ENCODE results near the gene TFDP1.

TFDP1 gene

DNA sequence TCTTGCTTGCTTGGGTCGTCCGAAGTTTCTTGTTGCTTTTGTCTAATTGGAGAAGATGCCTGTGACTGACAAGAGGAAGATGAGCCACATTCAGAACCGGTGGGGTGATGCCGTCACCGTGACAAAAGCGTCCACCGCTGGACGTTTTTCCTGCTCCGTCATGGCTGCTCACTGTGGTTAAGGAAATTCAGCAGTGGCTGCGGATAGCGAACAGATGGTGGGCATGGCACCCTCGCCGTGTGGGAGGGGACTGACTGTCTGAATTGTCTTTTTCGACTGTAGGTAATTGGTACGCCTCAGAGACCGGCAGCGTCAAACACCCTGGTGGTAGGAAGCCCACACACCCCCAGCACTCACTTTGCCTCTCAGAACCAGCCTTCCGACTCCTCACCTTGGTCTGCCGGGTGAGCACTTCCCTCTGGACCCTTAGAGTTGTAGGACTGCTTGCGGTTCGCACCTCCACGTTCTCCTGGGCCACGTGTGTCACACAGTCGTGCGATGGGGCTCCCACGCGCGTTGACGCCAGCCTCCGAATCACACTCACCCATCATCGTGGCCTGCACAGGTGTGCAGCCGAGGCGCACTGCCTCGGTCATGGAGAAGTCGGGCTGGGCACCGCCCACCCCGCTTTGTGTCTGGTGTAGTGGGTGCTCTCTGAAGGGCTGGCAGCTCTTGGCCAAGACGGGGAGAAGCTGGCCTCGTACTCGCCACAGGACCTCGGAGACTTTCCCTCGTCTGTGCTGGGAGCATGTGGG, 47.0 kb downstream of the TFDP1 start:
- in situ Hi-C loops (cut with MboI; ENCODE audit: low sequenced_read_pairs, unreplicated experiment): no loop called here
- TF ChIP-seq, protein P1, sequence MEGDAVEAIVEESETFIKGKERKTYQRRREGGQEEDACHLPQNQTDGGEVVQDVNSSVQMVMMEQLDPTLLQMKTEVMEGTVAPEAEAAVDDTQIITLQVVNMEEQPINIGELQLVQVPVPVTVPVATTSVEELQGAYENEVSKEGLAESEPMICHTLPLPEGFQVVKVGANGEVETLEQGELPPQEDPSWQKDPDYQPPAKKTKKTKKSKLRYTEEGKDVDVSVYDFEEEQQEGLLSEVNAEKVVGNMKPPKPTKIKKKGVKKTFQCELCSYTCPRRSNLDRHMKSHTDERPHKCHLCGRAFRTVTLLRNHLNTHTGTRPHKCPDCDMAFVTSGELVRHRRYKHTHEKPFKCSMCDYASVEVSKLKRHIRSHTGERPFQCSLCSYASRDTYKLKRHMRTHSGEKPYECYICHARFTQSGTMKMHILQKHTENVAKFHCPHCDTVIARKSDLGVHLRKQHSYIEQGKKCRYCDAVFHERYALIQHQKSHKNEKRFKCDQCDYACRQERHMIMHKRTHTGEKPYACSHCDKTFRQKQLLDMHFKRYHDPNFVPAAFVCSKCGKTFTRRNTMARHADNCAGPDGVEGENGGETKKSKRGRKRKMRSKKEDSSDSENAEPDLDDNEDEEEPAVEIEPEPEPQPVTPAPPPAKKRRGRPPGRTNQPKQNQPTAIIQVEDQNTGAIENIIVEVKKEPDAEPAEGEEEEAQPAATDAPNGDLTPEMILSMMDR (IDR thresholded peaks at IDR 0.05; ENCODE audit: borderline replicate concordance, control extremely low read depth, extremely low read depth, insufficient read depth, missing control alignments): no peak
- no peak for DNase-seq (ENCODE audit: low spot score)

DNA sequence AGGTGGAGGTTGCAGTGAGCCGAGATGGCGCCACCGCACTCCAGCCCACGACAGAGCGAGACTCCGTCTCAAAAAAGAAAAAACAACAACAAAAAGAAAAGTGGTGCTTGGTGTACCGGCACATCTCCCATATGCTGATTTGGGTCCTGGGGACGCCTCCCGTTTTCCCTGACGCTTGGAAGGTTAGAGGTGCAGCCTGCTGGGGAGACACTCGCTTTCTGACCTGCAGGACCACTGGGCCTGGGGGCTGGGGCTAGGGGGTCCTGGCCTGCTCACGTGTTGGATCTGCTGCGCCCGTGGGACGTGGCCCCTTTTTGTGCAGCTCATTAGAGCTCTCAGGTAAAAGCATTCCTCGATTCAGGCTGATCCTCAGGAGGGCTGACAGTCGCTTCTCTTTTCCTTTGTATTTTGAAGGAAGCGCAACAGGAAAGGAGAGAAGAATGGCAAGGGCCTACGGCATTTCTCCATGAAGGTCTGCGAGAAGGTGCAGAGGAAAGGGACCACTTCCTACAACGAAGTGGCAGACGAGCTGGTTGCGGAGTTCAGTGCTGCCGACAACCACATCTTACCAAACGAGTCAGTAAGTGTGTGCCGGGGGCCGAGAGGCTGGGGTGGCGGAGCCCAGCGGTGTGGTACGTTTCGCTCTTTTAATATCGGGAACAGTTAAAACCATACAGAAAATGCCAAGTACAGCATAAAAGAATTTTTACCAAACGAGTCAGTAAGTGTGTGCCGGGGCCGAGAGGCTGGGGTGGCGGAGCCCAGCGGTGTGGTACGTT, 48.3 kb downstream of the TFDP1 start:
- in situ Hi-C loops (cut with MboI; ENCODE audit: low sequenced_read_pairs, unreplicated experiment): no loop called here
- TF ChIP-seq, protein P1 (IDR thresholded peaks at IDR 0.05; ENCODE audit: borderline replicate concordance, control extremely low read depth, extremely low read depth, insufficient read depth, missing control alignments): no peak
- DNase-seq (ENCODE audit: low spot score): no peak

DNA sequence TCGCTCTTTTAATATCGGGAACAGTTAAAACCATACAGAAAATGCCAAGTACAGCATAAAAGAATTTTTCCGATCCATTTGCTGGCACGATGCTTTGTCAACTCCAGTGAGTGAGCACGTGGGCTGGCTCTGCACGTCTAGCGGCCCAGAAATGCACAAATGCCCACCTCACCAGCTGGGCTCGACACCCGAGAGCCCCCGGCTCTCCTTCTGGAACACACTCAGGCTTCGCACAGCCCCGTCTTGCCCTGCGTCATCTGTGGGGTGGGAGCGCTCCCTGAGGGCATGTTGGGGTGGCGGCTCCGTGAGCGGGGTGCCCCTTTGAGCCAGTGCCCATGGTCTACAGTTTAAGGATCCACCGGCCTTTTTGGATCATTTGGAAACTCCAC, 48.9 kb downstream of the TFDP1 start:
- no peak for DNase-seq (ENCODE audit: low spot score)
- TF ChIP-seq, protein P1 (IDR thresholded peaks at IDR 0.05; ENCODE audit: borderline replicate concordance, control extremely low read depth, extremely low read depth, insufficient read depth, missing control alignments): no peak
- in situ Hi-C loops (cut with MboI; ENCODE audit: low sequenced_read_pairs, unreplicated experiment): no loop called here

DNA sequence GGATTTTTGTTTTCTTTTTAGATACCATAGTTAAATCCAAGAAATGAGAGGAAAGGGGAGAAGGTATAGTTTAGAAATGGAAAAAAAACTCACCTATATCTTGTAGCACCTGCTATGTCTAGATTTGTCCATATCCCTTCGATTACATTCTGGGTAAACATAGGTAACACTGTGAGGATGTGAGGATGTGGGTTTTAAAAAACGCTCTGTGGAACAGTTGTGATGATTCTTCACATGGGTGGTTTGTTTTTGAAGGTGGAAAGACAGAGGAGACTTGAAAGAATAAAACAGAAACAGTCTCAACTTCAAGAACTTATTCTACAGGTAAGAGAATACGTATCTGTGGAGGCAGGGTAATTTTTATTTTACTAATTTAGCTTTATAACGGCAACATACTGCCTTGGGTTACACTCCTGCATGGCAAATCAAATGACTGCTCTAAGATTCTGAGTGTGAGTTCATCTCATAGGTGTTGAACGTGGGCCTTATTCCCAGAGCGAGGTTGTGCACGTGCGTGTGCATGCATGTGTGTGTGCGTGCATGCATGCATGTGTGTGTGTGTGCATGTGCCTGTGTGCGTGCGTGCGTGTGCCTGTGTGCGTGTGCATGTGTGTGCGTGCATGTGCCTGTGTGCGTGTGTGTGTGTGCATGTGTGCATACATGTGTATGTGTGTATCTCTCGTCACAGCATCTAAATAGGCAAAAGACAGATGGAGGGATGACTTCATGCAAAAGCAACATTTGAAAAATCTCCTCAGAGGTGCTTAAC, 49.9 kb downstream of the TFDP1 start:
- in situ Hi-C loops (cut with MboI; ENCODE audit: low sequenced_read_pairs, unreplicated experiment): no loop called here
- TF ChIP-seq, protein P1 (IDR thresholded peaks at IDR 0.05; ENCODE audit: borderline replicate concordance, control extremely low read depth, extremely low read depth, insufficient read depth, missing control alignments): no peak
- no peak for DNase-seq (ENCODE audit: low spot score)

DNA sequence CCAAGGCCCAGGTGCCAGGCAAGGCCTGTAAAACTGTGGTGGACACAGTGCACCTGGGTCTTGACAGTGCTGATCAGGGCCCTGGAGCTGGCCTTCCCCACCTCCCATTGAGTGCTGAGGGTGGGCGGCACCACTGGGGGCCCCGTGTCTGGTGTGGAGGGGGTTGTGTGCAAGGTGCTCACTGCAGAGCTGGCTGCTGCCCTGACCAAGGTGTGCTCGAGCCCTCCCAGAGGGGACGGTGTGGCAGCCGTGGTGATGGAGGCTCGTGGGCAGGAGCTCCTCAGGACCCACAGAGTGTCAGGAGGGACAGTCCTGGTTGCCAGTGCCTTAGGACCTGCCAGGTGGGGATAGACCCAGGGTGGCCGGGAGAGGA, 50.5 kb downstream of the TFDP1 start:
- TF ChIP-seq, protein P1 (IDR thresholded peaks at IDR 0.05; ENCODE audit: borderline replicate concordance, control extremely low read depth, extremely low read depth, insufficient read depth, missing control alignments): no peak
- no peak for DNase-seq (ENCODE audit: low spot score)
- in situ Hi-C loops (cut with MboI; ENCODE audit: low sequenced_read_pairs, unreplicated experiment): no loop called here

DNA sequence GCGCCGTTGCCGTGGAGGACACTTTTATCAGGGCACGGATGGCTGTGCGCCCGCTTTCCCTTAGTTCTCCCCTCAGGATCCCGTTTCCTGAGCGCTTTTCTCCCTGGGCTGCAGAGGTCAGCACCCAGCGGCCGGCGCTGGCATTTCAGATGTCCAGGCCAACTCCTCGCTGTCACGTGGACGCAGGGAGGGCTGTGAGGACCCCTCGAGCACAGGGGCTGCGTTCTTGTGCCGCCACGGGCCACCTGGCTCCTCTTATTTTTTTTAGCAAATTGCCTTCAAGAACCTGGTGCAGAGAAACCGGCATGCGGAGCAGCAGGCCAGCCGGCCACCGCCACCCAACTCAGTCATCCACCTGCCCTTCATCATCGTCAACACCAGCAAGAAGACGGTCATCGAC, 51.2 kb downstream of the TFDP1 start:
- DNase-seq (ENCODE audit: low spot score): no peak
- TF ChIP-seq, protein P1 (IDR thresholded peaks at IDR 0.05; ENCODE audit: borderline replicate concordance, control extremely low read depth, extremely low read depth, insufficient read depth, missing control alignments): no peak
- in situ Hi-C loops (cut with MboI; ENCODE audit: low sequenced_read_pairs, unreplicated experiment): no loop called here

All from GM13976 (cell line).